8988T (cell line): ENCODE data around the gene MYDGF.
A peak's percentile ranks its signal among the peaks of the same experiment; 100 is the strongest.
"Not testable (repeated sequence)": the region's sequence is repeated elsewhere in the genome, so short reads cannot be mapped to it uniquely, and the experiment has no call there.

Experiments used
- DNase-seq: peaks from one replicate; pipeline ENCODE4 v3.0.0; 2011

MYDGF gene

GRCh38 chr19:4669723-4670480, at the start of gene MYDGF:
TSS of gene MYDGF (minus strand) at chr19:4670342. CDS start at chr19:4670334, 8 bp downstream.
- DNase-seq: peak; percentile 90

GRCh38 chr19:4719499-4719866, 49.3 kb upstream of the MYDGF start:
- DNase-seq: no peak

- DNase-seq: no peak
Measured at GRCh38 chr19:4717966-4718701, 48.0 kb upstream of the MYDGF start.

GRCh38 chr19:4717191-4717965, 47.2 kb upstream of the MYDGF start:
- DNase-seq: peak; percentile 69

- no peak for DNase-seq
Measured at GRCh38 chr19:4715529-4716221, 45.5 kb upstream of the MYDGF start.

GRCh38 chr19:4715178-4715528, 45.0 kb upstream of the MYDGF start:
- DNase-seq: not testable (repeated sequence)

GRCh38 chr19:4714016-4714415, 43.9 kb upstream of the MYDGF start:
- DNase-seq: no peak

- DNase-seq: peak; percentile 88
Measured at GRCh38 chr19:4713384-4713951, 43.3 kb upstream of the MYDGF start.

GRCh38 chr19:4712771-4713170, 42.6 kb upstream of the MYDGF start:
- no peak for DNase-seq

GRCh38 chr19:4711211-4711610, 41.1 kb upstream of the MYDGF start:
- no peak for DNase-seq

- DNase-seq: no peak
Measured at GRCh38 chr19:4710281-4710600, 40.1 kb upstream of the MYDGF start.

GRCh38 chr19:4709440-4710280, 39.5 kb upstream of the MYDGF start:
- DNase-seq: no peak

GRCh38 chr19:4707956-4708650, 38.0 kb upstream of the MYDGF start:
- no peak for DNase-seq

GRCh38 chr19:4707322-4707721, 37.2 kb upstream of the MYDGF start:
- DNase-seq: no peak

GRCh38 chr19:4705413-4706131, 35.4 kb upstream of the MYDGF start:
- DNase-seq: no peak

GRCh38 chr19:4704317-4704673, 34.2 kb upstream of the MYDGF start:
- DNase-seq: no peak

GRCh38 chr19:4703671-4704316, 33.7 kb upstream of the MYDGF start:
- DNase-seq: no peak

GRCh38 chr19:4702764-4703163, 32.6 kb upstream of the MYDGF start:
- no peak for DNase-seq

- DNase-seq: no peak
Measured at GRCh38 chr19:4701557-4701956, 31.4 kb upstream of the MYDGF start.

- no peak for DNase-seq
Measured at GRCh38 chr19:4700693-4700970, 30.5 kb upstream of the MYDGF start.
